ENCODE results near the gene KCNJ16.

Gene KCNJ16

GRCh38 chr17:70098030-70098429 is 23.0 kb downstream of the KCNJ16 start:
- DNase-seq, result no peak

- DNase-seq, result no peak
Measured at GRCh38 chr17:70099294-70099693, 24.3 kb downstream of the KCNJ16 start.

GRCh38 chr17:70099884-70100283 is 24.9 kb downstream of the KCNJ16 start:
- DNase-seq, result no peak

GRCh38 chr17:70100983-70101382 is 26.0 kb downstream of the KCNJ16 start:
- no peak for DNase-seq

GRCh38 chr17:70102531-70102930 is 27.5 kb downstream of the KCNJ16 start:
- DNase-seq, result no peak

- peak in 9 of 51 donors; percentile 9 to 52 (median 21) for DNase-seq
Measured at GRCh38 chr17:70104791-70105523, 29.9 kb downstream of the KCNJ16 start.

GRCh38 chr17:70105641-70106040 is 30.6 kb downstream of the KCNJ16 start:
- DNase-seq, result no peak

- DNase-seq, result no peak
Measured at GRCh38 chr17:70106551-70106950, 31.5 kb downstream of the KCNJ16 start.

GRCh38 chr17:70107441-70107840 is 32.4 kb downstream of the KCNJ16 start:
- no peak for DNase-seq

GRCh38 chr17:70107904-70108565 is 33.0 kb downstream of the KCNJ16 start:
- no peak for DNase-seq

- DNase-seq, result peak in 1 of 51 donors; percentile 1
Measured at GRCh38 chr17:70109497-70109896, 34.5 kb downstream of the KCNJ16 start.

GRCh38 chr17:70110443-70110880 is 35.4 kb downstream of the KCNJ16 start:
- DNase-seq, result no peak

GRCh38 chr17:70111201-70111600 is 36.2 kb downstream of the KCNJ16 start:
- no peak for DNase-seq

- DNase-seq, result no peak
Measured at GRCh38 chr17:70114405-70114804, 39.4 kb downstream of the KCNJ16 start.

GRCh38 chr17:70115126-70115525 is 40.1 kb downstream of the KCNJ16 start:
- no peak for DNase-seq

GRCh38 chr17:70116919-70117318 is 41.9 kb downstream of the KCNJ16 start:
- no peak for DNase-seq

GRCh38 chr17:70119545-70119944 is 44.5 kb downstream of the KCNJ16 start:
- no peak for DNase-seq

- DNase-seq, result no peak
Measured at GRCh38 chr17:70119983-70120382, 45.0 kb downstream of the KCNJ16 start.

- no peak for DNase-seq
Measured at GRCh38 chr17:70120425-70120824, 45.4 kb downstream of the KCNJ16 start.

- DNase-seq, result no peak
Measured at GRCh38 chr17:70121126-70121525, 46.1 kb downstream of the KCNJ16 start.

GRCh38 chr17:70123193-70123592 is 48.2 kb downstream of the KCNJ16 start:
- DNase-seq, result no peak

- DNase-seq, result no peak
Measured at GRCh38 chr17:70124723-70125122, 49.7 kb downstream of the KCNJ16 start.

GRCh38 chr17:70127221-70127873 is 52.3 kb downstream of the KCNJ16 start:
- no peak for DNase-seq
